ENCODE measurements around the gene FSHB. TPM values are rescaled to one million over a fixed set of nuclear protein-coding genes. Genes with fewer than 3 reads are reported as not detected.
"Not testable (repeated sequence)": the region's sequence is repeated elsewhere in the genome, so short reads cannot be mapped to it uniquely, and the experiment has no call there.

FSHB gene
- total RNA-seq, 4 donors from 2014 or later, result not detected

DNA sequence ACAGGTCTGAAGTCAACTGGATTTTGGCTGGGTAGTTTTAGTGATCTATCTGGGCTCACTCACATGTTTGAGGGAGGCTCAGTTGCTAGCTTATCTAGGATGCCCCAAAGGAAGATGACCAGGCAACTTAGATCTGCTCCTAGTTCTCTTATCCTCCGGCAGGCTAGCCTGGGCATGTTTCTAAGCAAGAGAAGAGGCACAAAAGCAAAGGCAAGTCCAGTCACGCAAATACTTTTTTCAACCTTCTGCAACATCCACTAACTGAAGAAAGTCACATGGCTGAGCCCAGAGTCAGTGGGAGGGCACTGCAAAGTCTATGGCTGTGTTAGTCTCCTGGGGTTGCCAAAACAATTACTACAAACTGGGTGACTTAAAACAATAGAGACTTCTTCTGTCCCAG, 32.9 kb upstream of the FSHB start:
- no peaks in the 10 kb centered on the region for H3K27me3 ChIP-seq
- H3K4me3 ChIP-seq, result no peak overlapping the region
- in situ Hi-C loops (cut with MboI; ENCODE audit: low sequenced_read_pairs in 4 of 4) (no loop called here), intact Hi-C loops (cut with DNase I; ENCODE audit: low total_unique reads) (no loop called here)
- ATAC-seq, result no peak
- no peaks in the 10 kb centered on the region for H3K36me3 ChIP-seq
- no peak for TF ChIP-seq POLR2A (IDR thresholded peaks at IDR 0.05)
- TF ChIP-seq CTCF (IDR thresholded peaks at IDR 0.05 in 4 of 5, conservative IDR thresholded peaks at IDR 0.05 in 1 of 5), result no peak
- H3K4me1 ChIP-seq, result no peaks in the 10 kb centered on the region
- H3K27ac ChIP-seq, result no peak overlapping the region
- no peak for DNase-seq
- H3K9me3 ChIP-seq, result no peaks in the 10 kb centered on the region

- H3K36me3 ChIP-seq; in situ Hi-C loops (cut with MboI; ENCODE audit: low sequenced_read_pairs in 4 of 4); ATAC-seq; DNase-seq; H3K4me3 ChIP-seq; H3K4me1 ChIP-seq; H3K27me3 ChIP-seq; H3K9me3 ChIP-seq; H3K27ac ChIP-seq; intact Hi-C loops (cut with DNase I; ENCODE audit: low total_unique reads): not testable (repeated sequence)
These were observed 27.8 kb upstream of the FSHB start for GRCh38 chr11:30202989-30203388.

DNA sequence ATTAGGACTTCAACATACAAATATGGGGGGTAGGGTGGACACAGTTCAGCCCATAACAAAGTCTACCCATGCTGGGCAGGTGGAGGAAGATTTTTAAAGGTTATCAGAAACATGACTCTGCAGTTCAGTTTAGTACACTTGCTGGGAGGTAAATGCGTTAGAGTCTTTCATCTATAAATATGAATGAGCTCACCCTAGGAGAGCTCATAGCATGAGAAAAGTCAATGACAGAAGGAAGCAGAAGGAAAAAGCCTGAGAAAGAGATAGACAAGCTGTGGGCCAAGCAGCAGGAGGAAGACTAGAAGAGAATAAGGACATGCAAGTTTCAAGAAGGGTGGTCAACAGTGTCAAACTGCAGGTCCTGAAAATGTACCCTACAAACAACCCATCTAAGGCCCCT, 27.0 kb upstream of the FSHB start:
- ATAC-seq, result no peak
- no peaks in the 10 kb centered on the region for H3K9me3 ChIP-seq
- H3K27ac ChIP-seq, result no peak overlapping the region
- no peaks in the 10 kb centered on the region for H3K27me3 ChIP-seq
- no peak for TF ChIP-seq POLR2A (IDR thresholded peaks at IDR 0.05)
- no peak for TF ChIP-seq CTCF (IDR thresholded peaks at IDR 0.05 in 4 of 5, conservative IDR thresholded peaks at IDR 0.05 in 1 of 5)
- DNase-seq, result no peak
- in situ Hi-C loops (cut with MboI; ENCODE audit: low sequenced_read_pairs in 4 of 4) (no loop called here), intact Hi-C loops (cut with DNase I; ENCODE audit: low total_unique reads) (no loop called here)
- H3K4me3 ChIP-seq, result no peak overlapping the region
- H3K36me3 ChIP-seq, result no peaks in the 10 kb centered on the region
- no peaks in the 10 kb centered on the region for H3K4me1 ChIP-seq

GRCh38 chr11:30206249-30206996, 24.4 kb upstream of the FSHB start:
- Histone ChIP-seq H3K9me3 (no peaks in the 10 kb centered on the region), H3K4me1 (no peaks in the 10 kb centered on the region), H3K4me3 (no peak overlapping the region), H3K36me3 (no peaks in the 10 kb centered on the region), H3K27me3 (no peaks in the 10 kb centered on the region), H3K27ac (no peak overlapping the region)
- intact Hi-C loops (cut with DNase I; ENCODE audit: low total_unique reads) (no loop called here), in situ Hi-C loops (cut with MboI; ENCODE audit: low sequenced_read_pairs in 4 of 4) (no loop called here)
- no peak for DNase-seq
- TF ChIP-seq POLR2A (IDR thresholded peaks at IDR 0.05) (no peak), CTCF (IDR thresholded peaks at IDR 0.05 in 4 of 5, conservative IDR thresholded peaks at IDR 0.05 in 1 of 5) (no peak)
- no peak for ATAC-seq

- in situ Hi-C loops (cut with MboI; ENCODE audit: low sequenced_read_pairs in 4 of 4), result no loop called here
- no peaks in the 10 kb centered on the region for H3K9me3 ChIP-seq
- H3K4me3 ChIP-seq, result no peak overlapping the region
These were observed 20.5 kb upstream of the FSHB start for GRCh38 chr11:30210357-30210756.

More at GRCh38 chr11:30210357-30210756, 20.5 kb upstream of the FSHB start:
- TF ChIP-seq CTCF (IDR thresholded peaks at IDR 0.05 in 4 of 5, conservative IDR thresholded peaks at IDR 0.05 in 1 of 5) (no peak), POLR2A (IDR thresholded peaks at IDR 0.05) (no peak)
- intact Hi-C loops (cut with DNase I; ENCODE audit: low total_unique reads), result no loop called here
- H3K27me3 ChIP-seq, result no peaks in the 10 kb centered on the region
- no peak overlapping the region for H3K27ac ChIP-seq
- H3K4me1 ChIP-seq, result no peaks in the 10 kb centered on the region
- DNase-seq, result no peak
- no peaks in the 10 kb centered on the region for H3K36me3 ChIP-seq
- no peak for ATAC-seq

All from gastrocnemius medialis (tissue), 4 donors.